ENCODE measurements around the gene CCNK.

DNA sequence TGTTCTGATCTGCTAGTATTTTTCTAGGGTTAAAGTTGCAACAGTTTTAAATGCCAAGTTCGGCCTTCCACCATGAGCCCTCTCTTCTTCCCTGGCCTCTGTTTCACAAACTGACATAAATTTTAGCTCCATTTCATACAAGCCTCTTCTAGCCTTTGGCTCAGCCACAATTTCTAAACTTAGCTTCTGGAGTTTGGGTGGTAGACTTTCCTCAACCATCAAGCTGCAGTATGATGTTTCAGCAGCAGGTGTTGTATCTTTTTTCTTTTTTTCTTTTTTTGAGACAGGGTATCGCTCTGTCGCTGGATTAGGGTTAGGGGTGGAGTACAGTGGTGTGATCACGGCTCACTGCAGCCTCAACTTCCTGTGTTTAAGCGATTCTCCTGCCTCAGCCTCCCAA is 30.0 kb upstream of the CCNK start:
- TF ChIP-seq EZH2phosphoT487 (IDR thresholded peaks at IDR 0.05; ENCODE audit: insufficient read depth, low read depth) (no peak), EZH2 (IDR thresholded peaks at IDR 0.05; ENCODE audit: insufficient read depth, poor library complexity, severe bottlenecking) (no peak)
